CD4-positive, alpha-beta T cell treated with Interleukin-17A for 4 hours (primary cell): Measurements from ENCODE around the gene TUBG2.
"Not testable (repeated sequence)": the region's sequence is repeated elsewhere in the genome, so short reads cannot be mapped to it uniquely, and the experiment has no call there.

Experiments
- DNase-seq: peaks from one replicate; pipeline ENCODE4 v3.0.0-alpha.2; 2020; ENCODE audit warnings: mixed read lengths

TUBG2 gene

GRCh38 chr17:42659079-42659931, at the start of gene TUBG2:
TSS of gene TUBG2 (plus strand) at chr17:42659284. CDS start at chr17:42659504, 220 bp downstream.
- peak; percentile 87 for DNase-seq

- DNase-seq: peak; percentile 17
Observed at GRCh38 chr17:42609814-42610801, 49.0 kb upstream of the TUBG2 start.

GRCh38 chr17:42612013-42612412, 47.1 kb upstream of the TUBG2 start:
- DNase-seq: no peak

GRCh38 chr17:42613699-42614295, 45.3 kb upstream of the TUBG2 start:
- DNase-seq: no peak

GRCh38 chr17:42617956-42618431, 41.1 kb upstream of the TUBG2 start:
- DNase-seq: no peak

GRCh38 chr17:42618442-42619150, 40.5 kb upstream of the TUBG2 start:
- DNase-seq: no peak

GRCh38 chr17:42621987-42622386, 37.1 kb upstream of the TUBG2 start:
- DNase-seq: not testable (repeated sequence)

- no peak for DNase-seq
Observed at GRCh38 chr17:42623271-42623670, 35.8 kb upstream of the TUBG2 start.

- DNase-seq: no peak
Observed at GRCh38 chr17:42623732-42624596, 35.1 kb upstream of the TUBG2 start.

GRCh38 chr17:42627032-42627764, 31.9 kb upstream of the TUBG2 start:
- DNase-seq: not testable (repeated sequence)

- DNase-seq: no peak
Observed at GRCh38 chr17:42629411-42630009, 29.6 kb upstream of the TUBG2 start.

- DNase-seq: no peak
Observed at GRCh38 chr17:42632949-42633444, 26.1 kb upstream of the TUBG2 start.

GRCh38 chr17:42639525-42640113, 19.5 kb upstream of the TUBG2 start:
- DNase-seq: no peak

- DNase-seq: no peak
Observed at GRCh38 chr17:42640121-42640520, 19.0 kb upstream of the TUBG2 start.

- DNase-seq: no peak
Observed at GRCh38 chr17:42642336-42642735, 16.7 kb upstream of the TUBG2 start.

- DNase-seq: no peak
Observed at GRCh38 chr17:42647778-42648177, 11.3 kb upstream of the TUBG2 start.

GRCh38 chr17:42651392-42651791, 7.7 kb upstream of the TUBG2 start:
- no peak for DNase-seq

- no peak for DNase-seq
Observed at GRCh38 chr17:42653179-42654124, 5.6 kb upstream of the TUBG2 start.
